BJ (cell line): ENCODE measurements around the gene GSX2. TPM values are rescaled to one million over a fixed set of nuclear protein-coding genes. Genes with fewer than 3 reads are reported as not detected.

Source experiments
- CTCF ChIA-PET: fragments of 350-600 bp; formaldehyde crosslinking; extraction: SDS; loops from one replicate; lab custom pipeline; 2021; ENCODE audit warnings: antibody characterized with exemption, inconsistent platforms; lab: Yijun Ruan, JAX
- POLR2A ChIA-PET: fragments of 300-600 bp; sonication (Branson Sonifier 250); formaldehyde crosslinking; extraction: SDS; loops from one replicate; lab custom pipeline; 2021; ENCODE audit warnings: antibody characterized with exemption; lab: Charles Lee
- DNase-seq: peaks from one replicate; pipeline ENCODE4 v3.0.0-alpha.2; 2011; ENCODE audit warnings: low read depth
- H3K27me3 ChIP-seq: 2 replicates; pipeline ENCODE4 v1.6.0; 2011; ENCODE audit warnings: low read length; ENCODE audit not compliant: control insufficient read depth, insufficient read depth
- H3K36me3 ChIP-seq: 2 replicates; pipeline ENCODE4 v1.5.1; 2011; ENCODE audit warnings: low read length; ENCODE audit not compliant: control insufficient read depth, insufficient read depth
- H3K4me3 ChIP-seq: 2 replicates; pipeline ENCODE4 v1.5.1; 2011; ENCODE audit warnings: low read depth, mild to moderate bottlenecking, control low read depth, low read length
- polyA plus RNA-seq: library from polyadenylated mRNA; depleted of rRNA; stranded (reverse); fragments of >200 nt; gene quantifications from 2 replicates; pipeline ENCODE4 v1.2.3, GENCODE V29; 2011; rRNA removed
- small RNA-seq: library from RNA; depleted of rRNA; stranded (forward); fragments of <200 nt; gene quantifications from one replicate; pipeline ENCODE3, GENCODE V24; 2012; ENCODE audit warnings: low replicate concordance, low read depth; ENCODE audit not compliant: insufficient read length
- TF ChIP-seq, protein P1 (sequence below): IDR thresholded peaks from 2 replicates; pipeline ENCODE4 v1.5.1; 2011; ENCODE audit warnings: low read depth, mild to moderate bottlenecking, control low read depth, inconsistent platforms, low read length, moderate library complexity; ENCODE audit not compliant: insufficient read depth

Gene GSX2
- polyA plus RNA-seq, 1 experiment: not detected

GRCh38 chr4:54146139-54146538 is 46.2 kb downstream of the GSX2 start:
- Histone ChIP-seq H3K27me3 (no peaks in the 10 kb centered on the region), H3K4me3 (no peak overlapping the region), H3K36me3 (no peaks in the 10 kb centered on the region)
- TF ChIP-seq, protein P1, sequence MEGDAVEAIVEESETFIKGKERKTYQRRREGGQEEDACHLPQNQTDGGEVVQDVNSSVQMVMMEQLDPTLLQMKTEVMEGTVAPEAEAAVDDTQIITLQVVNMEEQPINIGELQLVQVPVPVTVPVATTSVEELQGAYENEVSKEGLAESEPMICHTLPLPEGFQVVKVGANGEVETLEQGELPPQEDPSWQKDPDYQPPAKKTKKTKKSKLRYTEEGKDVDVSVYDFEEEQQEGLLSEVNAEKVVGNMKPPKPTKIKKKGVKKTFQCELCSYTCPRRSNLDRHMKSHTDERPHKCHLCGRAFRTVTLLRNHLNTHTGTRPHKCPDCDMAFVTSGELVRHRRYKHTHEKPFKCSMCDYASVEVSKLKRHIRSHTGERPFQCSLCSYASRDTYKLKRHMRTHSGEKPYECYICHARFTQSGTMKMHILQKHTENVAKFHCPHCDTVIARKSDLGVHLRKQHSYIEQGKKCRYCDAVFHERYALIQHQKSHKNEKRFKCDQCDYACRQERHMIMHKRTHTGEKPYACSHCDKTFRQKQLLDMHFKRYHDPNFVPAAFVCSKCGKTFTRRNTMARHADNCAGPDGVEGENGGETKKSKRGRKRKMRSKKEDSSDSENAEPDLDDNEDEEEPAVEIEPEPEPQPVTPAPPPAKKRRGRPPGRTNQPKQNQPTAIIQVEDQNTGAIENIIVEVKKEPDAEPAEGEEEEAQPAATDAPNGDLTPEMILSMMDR: no peak
- ChIA-PET CTCF (interaction anchor here (0.6 kb wide), 1 partner anchor 15 kb away, joined by 3 read pairs; no protein-coding TSS in a partner anchor), POLR2A (no interaction called here)
- no peak for DNase-seq

GRCh38 chr4:54149323-54149722 is 49.4 kb downstream of the GSX2 start:
- no peaks in the 10 kb centered on the region for H3K27me3 ChIP-seq
- CTCF ChIA-PET: no interaction called here
- DNase-seq: no peak
- H3K4me3 ChIP-seq: no peak overlapping the region
- H3K36me3 ChIP-seq: no peaks in the 10 kb centered on the region
- POLR2A ChIA-PET: no interaction called here
- TF ChIP-seq, protein P1: no peak

Small RNA genes within 50 kb of the gene (small RNA-seq; reads per million reads assigned to genes)
- not detected for gene AC110792.1

Other genes with a start within 250 kb of the GSX2 start
- gene CHIC2, start 35.6 kb upstream of the GSX2 start, polyA plus RNA-seq: 15.6 and 28.2 TPM in 2 replicates
- gene PDGFRA, start 129.1 kb downstream of the GSX2 start, polyA plus RNA-seq: 90.5 and 129 TPM in 2 replicates